Liver (tissue), 9 donors: ENCODE data around the gene AATK. TPM values are rescaled to one million over a fixed set of nuclear protein-coding genes. Genes with fewer than 3 reads are reported as not detected.

Experiments
- DNase-seq: peaks from one replicate; pipeline ENCODE4 v3.0.0-alpha.2; 2017; ENCODE audit warnings: low spot score
- H3K27ac ChIP-seq, 2 donors: one replicate each; pipeline ENCODE4 v1.7.0; 2013; ENCODE audit warnings: inconsistent platforms in 2 of 2, low read length in 2 of 2, control low read depth in 1 of 2, low read depth in 1 of 2, mild to moderate bottlenecking in 1 of 2
- H3K27me3 ChIP-seq, 4 donors: one replicate each; pipeline versions ENCODE4 v1.6.1 to v1.7.0; 2013; ENCODE audit warnings: low read length in 3 of 4, inconsistent platforms in 1 of 4, mild to moderate bottlenecking in 1 of 4, moderate library complexity in 1 of 4; ENCODE audit not compliant: control insufficient read depth in 4 of 4, insufficient read depth in 4 of 4
- H3K36me3 ChIP-seq, 4 donors: one replicate each; pipeline versions ENCODE4 v1.6.1 to v1.7.0; 2013; ENCODE audit warnings: low read length in 3 of 4, mild to moderate bottlenecking in 3 of 4, low read depth in 1 of 4, moderate library complexity in 1 of 4; ENCODE audit not compliant: control insufficient read depth in 4 of 4, insufficient read depth in 3 of 4
- H3K4me1 ChIP-seq, 4 donors: one replicate each; pipeline versions ENCODE4 v1.6.1 to v1.7.0; 2013; ENCODE audit warnings: low read length in 3 of 4, mild to moderate bottlenecking in 3 of 4, moderate library complexity in 1 of 4; ENCODE audit not compliant: control insufficient read depth in 4 of 4, insufficient read depth in 4 of 4
- H3K4me3 ChIP-seq, 3 donors: one replicate each; pipeline versions ENCODE4 v1.6.1 to v1.7.0; 2013; ENCODE audit warnings: low read length in 3 of 3, control low read depth in 1 of 3, low read depth in 1 of 3, mild to moderate bottlenecking in 1 of 3
- H3K9ac ChIP-seq, 2 donors: one replicate each; pipeline ENCODE4 v1.7.0; 2013; ENCODE audit warnings: low read length in 2 of 2, mild to moderate bottlenecking in 2 of 2, moderate library complexity in 2 of 2, control low read depth in 1 of 2, low read depth in 1 of 2
- H3K9me3 ChIP-seq, 4 donors: one replicate each; pipeline versions ENCODE4 v1.6.1 to v1.7.0; 2013; ENCODE audit warnings: low read length in 3 of 4; ENCODE audit not compliant: control insufficient read depth in 4 of 4
- EGR1 ChIP-seq, 2 donors: IDR thresholded peaks; 2 replicates each; pipeline ENCODE4 v1.6.1; 2016 to 2018; ENCODE audit warnings: antibody characterized with exemption in 2 of 2, low read depth in 2 of 2
- FOXA1 ChIP-seq: IDR thresholded peaks from 2 replicates; pipeline ENCODE4 v1.6.1; 2016; ENCODE audit warnings: antibody characterized with exemption
- FOXA2 ChIP-seq: IDR thresholded peaks from 2 replicates; pipeline ENCODE4 v1.6.1; 2016; ENCODE audit warnings: antibody characterized with exemption
- GABPA ChIP-seq, 2 donors: IDR thresholded peaks in 1 of 2; conservative IDR thresholded peaks in 1 of 2; 2 replicates each; pipeline ENCODE4 v1.6.1; 2016; ENCODE audit warnings: antibody characterized with exemption in 2 of 2, mild to moderate bottlenecking in 1 of 2, moderate library complexity in 1 of 2
- HNF4A ChIP-seq, 2 donors: conservative IDR thresholded peaks; 2 replicates each; pipeline ENCODE4 v1.6.1; 2016; ENCODE audit warnings: antibody characterized with exemption in 2 of 2, mild to moderate bottlenecking in 2 of 2
- HNF4G ChIP-seq: IDR thresholded peaks from 2 replicates; pipeline ENCODE4 v1.6.1; 2016; ENCODE audit warnings: antibody characterized with exemption
- JUND ChIP-seq, 2 donors: IDR thresholded peaks; 2 replicates each; pipeline ENCODE4 v1.6.1; 2016; ENCODE audit warnings: antibody characterized with exemption in 2 of 2
- NR2F2 ChIP-seq: IDR thresholded peaks from 2 replicates; pipeline ENCODE4 v1.6.1; 2016; ENCODE audit warnings: antibody characterized with exemption
- RAD21 ChIP-seq, 2 donors: IDR thresholded peaks; 2 replicates each; pipeline ENCODE4 v1.6.1; 2016; ENCODE audit warnings: antibody characterized with exemption in 2 of 2, mild to moderate bottlenecking in 2 of 2
- RXRA ChIP-seq, 2 donors: IDR thresholded peaks; 2 replicates each; pipeline ENCODE4 v1.6.1; 2017 to 2018; ENCODE audit warnings: antibody characterized with exemption in 2 of 2, mild to moderate bottlenecking in 1 of 2
- SP1 ChIP-seq: IDR thresholded peaks from 2 replicates; pipeline ENCODE4 v1.6.1; 2018; ENCODE audit warnings: antibody characterized with exemption, mild to moderate bottlenecking
- TAF1 ChIP-seq: conservative IDR thresholded peaks from 2 replicates; pipeline ENCODE4 v1.6.1; 2016; ENCODE audit warnings: antibody characterized with exemption, mild to moderate bottlenecking
- YY1 ChIP-seq: IDR thresholded peaks from 2 replicates; pipeline ENCODE4 v1.6.1; 2016; ENCODE audit warnings: antibody characterized with exemption, mild to moderate bottlenecking
- WGBS: extraction: QIAGEN DNeasy Blood & Tissue Kit; methylation state at CpG from one replicate; pipeline ENCODE4 v1.1.7; 2013; 5-methylcytosine and 5-hydroxymethylcytosine counted together
- polyA plus RNA-seq, 2 donors: library from polyadenylated mRNA; stranded (reverse) in 1 of 2; unstranded in 1 of 2; fragments of 200-250 nt in 1 of 2; fragments of >200 nt in 1 of 2; fragmentation: Nextera tagmentation in 1 of 2; extraction: Ambion mirVana in 1 of 2; gene quantifications; one replicate each; pipeline versions ENCODE4 v1.2.1 to v1.2.3, GENCODE V29; 2013 to 2015
- total RNA-seq, 2 donors: library from RNA; depleted of rRNA; stranded (reverse); fragments of >200 nt; gene quantifications; one replicate each; pipeline ENCODE4 v1.2.3, GENCODE V29; 2014
- TF ChIP-seq, protein P1 (sequence below): IDR thresholded peaks from 2 replicates; pipeline ENCODE4 v1.6.1; 2016; ENCODE audit warnings: antibody characterized with exemption, mild to moderate bottlenecking
- TF ChIP-seq, protein P2 (sequence below): fragments of 150-350 bp; IDR thresholded peaks from 2 replicates; pipeline ENCODE4 v1.5.1; 2017; ENCODE audit warnings: improper control_type of control experiment, low read depth, low read length; ENCODE audit not compliant: missing input control
- TF ChIP-seq, protein P3 (sequence below): IDR thresholded peaks from 2 replicates; pipeline ENCODE4 v1.6.1; 2016; ENCODE audit warnings: antibody characterized with exemption
- TF ChIP-seq, protein P4 (sequence below): IDR thresholded peaks from 2 replicates; pipeline ENCODE4 v1.6.1; 2016; ENCODE audit warnings: antibody characterized with exemption
- TF ChIP-seq, protein P5 (sequence below): IDR thresholded peaks from 2 replicates; pipeline ENCODE4 v1.6.1; 2016; ENCODE audit warnings: antibody characterized with exemption
- donor health status: healthy.
- donor health status: healthy.
- donor health status: healthy.
- donor health status: healthy.
- donor health status: healthy.

AATK gene
- total and polyA plus RNA-seq, 4 donors: 0.24 to 2.3 (median 0.62) TPM

DNA sequence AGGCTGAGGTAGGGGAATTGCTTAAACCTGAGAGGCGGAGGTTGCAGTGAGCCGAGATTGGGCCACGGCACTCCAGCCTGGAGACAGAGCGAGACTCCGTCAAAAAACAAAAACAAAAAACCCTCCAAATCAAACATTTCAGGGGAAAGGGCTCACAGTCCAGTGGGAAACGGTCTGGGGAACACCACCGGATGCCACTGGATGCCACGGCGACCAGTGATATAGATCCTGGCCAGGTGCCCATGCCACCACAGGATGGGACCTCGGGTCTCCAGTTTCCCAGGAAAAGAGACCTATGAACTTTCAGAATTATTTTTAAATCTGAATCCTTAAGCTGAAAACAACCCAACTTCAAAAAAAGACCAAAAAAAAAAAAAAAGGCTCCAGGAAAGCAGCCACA, 44.4 kb upstream of the AATK start:
- 70% methylated on average over 10 of the region's 10 CpGs for WGBS
- Histone ChIP-seq H3K9ac (no peak overlapping the region), H3K9me3 (no peaks in the 10 kb centered on the region), H3K4me3 (no peak overlapping the region), H3K4me1 (no peaks in the 10 kb centered on the region), H3K27me3 (no peaks in the 10 kb centered on the region), H3K36me3 (no peaks in the 10 kb centered on the region), H3K27ac (no peak overlapping the region)
- no peak for DNase-seq
- TF ChIP-seq FOXA1 (no peak), FOXA2 (no peak), YY1 (no peak), HNF4A (conservative IDR thresholded peaks at IDR 0.05) (no peak), GABPA (IDR thresholded peaks at IDR 0.05 in 1 of 2, conservative IDR thresholded peaks at IDR 0.05 in 1 of 2) (no peak), TAF1 (no peak), EGR1 (IDR thresholded peaks at IDR 0.05; ENCODE audit: low read depth in 2 of 2) (no peak), JUND (IDR thresholded peaks at IDR 0.05) (no peak)
- TF ChIP-seq, protein P1, sequence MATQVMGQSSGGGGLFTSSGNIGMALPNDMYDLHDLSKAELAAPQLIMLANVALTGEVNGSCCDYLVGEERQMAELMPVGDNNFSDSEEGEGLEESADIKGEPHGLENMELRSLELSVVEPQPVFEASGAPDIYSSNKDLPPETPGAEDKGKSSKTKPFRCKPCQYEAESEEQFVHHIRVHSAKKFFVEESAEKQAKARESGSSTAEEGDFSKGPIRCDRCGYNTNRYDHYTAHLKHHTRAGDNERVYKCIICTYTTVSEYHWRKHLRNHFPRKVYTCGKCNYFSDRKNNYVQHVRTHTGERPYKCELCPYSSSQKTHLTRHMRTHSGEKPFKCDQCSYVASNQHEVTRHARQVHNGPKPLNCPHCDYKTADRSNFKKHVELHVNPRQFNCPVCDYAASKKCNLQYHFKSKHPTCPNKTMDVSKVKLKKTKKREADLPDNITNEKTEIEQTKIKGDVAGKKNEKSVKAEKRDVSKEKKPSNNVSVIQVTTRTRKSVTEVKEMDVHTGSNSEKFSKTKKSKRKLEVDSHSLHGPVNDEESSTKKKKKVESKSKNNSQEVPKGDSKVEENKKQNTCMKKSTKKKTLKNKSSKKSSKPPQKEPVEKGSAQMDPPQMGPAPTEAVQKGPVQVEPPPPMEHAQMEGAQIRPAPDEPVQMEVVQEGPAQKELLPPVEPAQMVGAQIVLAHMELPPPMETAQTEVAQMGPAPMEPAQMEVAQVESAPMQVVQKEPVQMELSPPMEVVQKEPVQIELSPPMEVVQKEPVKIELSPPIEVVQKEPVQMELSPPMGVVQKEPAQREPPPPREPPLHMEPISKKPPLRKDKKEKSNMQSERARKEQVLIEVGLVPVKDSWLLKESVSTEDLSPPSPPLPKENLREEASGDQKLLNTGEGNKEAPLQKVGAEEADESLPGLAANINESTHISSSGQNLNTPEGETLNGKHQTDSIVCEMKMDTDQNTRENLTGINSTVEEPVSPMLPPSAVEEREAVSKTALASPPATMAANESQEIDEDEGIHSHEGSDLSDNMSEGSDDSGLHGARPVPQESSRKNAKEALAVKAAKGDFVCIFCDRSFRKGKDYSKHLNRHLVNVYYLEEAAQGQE: no peak
- TF ChIP-seq, protein P2, sequence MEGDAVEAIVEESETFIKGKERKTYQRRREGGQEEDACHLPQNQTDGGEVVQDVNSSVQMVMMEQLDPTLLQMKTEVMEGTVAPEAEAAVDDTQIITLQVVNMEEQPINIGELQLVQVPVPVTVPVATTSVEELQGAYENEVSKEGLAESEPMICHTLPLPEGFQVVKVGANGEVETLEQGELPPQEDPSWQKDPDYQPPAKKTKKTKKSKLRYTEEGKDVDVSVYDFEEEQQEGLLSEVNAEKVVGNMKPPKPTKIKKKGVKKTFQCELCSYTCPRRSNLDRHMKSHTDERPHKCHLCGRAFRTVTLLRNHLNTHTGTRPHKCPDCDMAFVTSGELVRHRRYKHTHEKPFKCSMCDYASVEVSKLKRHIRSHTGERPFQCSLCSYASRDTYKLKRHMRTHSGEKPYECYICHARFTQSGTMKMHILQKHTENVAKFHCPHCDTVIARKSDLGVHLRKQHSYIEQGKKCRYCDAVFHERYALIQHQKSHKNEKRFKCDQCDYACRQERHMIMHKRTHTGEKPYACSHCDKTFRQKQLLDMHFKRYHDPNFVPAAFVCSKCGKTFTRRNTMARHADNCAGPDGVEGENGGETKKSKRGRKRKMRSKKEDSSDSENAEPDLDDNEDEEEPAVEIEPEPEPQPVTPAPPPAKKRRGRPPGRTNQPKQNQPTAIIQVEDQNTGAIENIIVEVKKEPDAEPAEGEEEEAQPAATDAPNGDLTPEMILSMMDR: no peak

DNA sequence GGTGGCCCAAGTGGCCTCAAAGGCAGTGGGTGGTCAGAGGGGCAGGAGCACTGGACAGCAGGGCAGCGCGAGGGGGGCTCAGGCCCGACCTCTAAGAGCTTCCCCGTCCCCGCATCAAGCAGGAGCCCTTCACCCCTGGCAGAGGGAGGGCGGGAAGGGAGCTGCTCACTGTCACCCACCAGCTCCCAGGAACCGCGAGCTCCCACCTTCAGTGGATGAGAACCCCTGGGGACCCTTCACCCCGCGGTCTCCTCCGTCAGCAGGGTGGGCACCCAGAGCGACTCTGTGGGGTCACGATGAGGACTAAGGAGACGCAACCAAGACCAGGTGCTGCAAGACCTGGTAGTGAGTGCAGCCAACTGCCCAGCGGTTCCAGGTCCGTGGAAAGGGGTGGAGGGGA, 43.1 kb upstream of the AATK start:
- Histone ChIP-seq H3K36me3 (no peaks in the 10 kb centered on the region), H3K27ac (no peak overlapping the region), H3K27me3 (no peaks in the 10 kb centered on the region), H3K4me3 (no peak overlapping the region), H3K9me3 (no peaks in the 10 kb centered on the region), H3K9ac (no peak overlapping the region), H3K4me1 (no peaks in the 10 kb centered on the region)
- TF ChIP-seq HNF4A (conservative IDR thresholded peaks at IDR 0.05) (no peak), EGR1 (IDR thresholded peaks at IDR 0.05; ENCODE audit: low read depth in 2 of 2) (no peak), HNF4G (no peak), TAF1 (no peak), JUND (IDR thresholded peaks at IDR 0.05) (no peak), GABPA (IDR thresholded peaks at IDR 0.05 in 1 of 2, conservative IDR thresholded peaks at IDR 0.05 in 1 of 2) (no peak), SP1 (no peak), FOXA2 (no peak), FOXA1 (no peak), YY1 (no peak), RXRA (IDR thresholded peaks at IDR 0.05) (no peak), RAD21 (IDR thresholded peaks at IDR 0.05) (no peak), NR2F2 (no peak)
- TF ChIP-seq, protein P2: no peak
- TF ChIP-seq, protein P1: no peak
- TF ChIP-seq, protein P3, sequence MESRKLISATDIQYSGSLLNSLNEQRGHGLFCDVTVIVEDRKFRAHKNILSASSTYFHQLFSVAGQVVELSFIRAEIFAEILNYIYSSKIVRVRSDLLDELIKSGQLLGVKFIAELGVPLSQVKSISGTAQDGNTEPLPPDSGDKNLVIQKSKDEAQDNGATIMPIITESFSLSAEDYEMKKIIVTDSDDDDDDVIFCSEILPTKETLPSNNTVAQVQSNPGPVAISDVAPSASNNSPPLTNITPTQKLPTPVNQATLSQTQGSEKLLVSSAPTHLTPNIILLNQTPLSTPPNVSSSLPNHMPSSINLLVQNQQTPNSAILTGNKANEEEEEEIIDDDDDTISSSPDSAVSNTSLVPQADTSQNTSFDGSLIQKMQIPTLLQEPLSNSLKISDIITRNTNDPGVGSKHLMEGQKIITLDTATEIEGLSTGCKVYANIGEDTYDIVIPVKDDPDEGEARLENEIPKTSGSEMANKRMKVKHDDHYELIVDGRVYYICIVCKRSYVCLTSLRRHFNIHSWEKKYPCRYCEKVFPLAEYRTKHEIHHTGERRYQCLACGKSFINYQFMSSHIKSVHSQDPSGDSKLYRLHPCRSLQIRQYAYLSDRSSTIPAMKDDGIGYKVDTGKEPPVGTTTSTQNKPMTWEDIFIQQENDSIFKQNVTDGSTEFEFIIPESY: no peak
- TF ChIP-seq, protein P4, sequence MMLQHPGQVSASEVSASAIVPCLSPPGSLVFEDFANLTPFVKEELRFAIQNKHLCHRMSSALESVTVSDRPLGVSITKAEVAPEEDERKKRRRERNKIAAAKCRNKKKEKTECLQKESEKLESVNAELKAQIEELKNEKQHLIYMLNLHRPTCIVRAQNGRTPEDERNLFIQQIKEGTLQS: no peak
- TF ChIP-seq, protein P5, sequence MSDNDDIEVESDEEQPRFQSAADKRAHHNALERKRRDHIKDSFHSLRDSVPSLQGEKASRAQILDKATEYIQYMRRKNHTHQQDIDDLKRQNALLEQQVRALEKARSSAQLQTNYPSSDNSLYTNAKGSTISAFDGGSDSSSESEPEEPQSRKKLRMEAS: no peak
- WGBS: 99% methylated on average over 16 of the region's 16 CpGs
- no peak for DNase-seq
